HG03066 (cell line): ENCODE measurements around the gene ATRIP.

Source experiments
- ATAC-seq: cut with Tn5 transposase; IDR thresholded peaks from one replicate; pipeline ENCODE4 v1.9.1; 2021; ENCODE audit warnings: low read depth; ENCODE audit not compliant: unreplicated experiment

Gene ATRIP

DNA sequence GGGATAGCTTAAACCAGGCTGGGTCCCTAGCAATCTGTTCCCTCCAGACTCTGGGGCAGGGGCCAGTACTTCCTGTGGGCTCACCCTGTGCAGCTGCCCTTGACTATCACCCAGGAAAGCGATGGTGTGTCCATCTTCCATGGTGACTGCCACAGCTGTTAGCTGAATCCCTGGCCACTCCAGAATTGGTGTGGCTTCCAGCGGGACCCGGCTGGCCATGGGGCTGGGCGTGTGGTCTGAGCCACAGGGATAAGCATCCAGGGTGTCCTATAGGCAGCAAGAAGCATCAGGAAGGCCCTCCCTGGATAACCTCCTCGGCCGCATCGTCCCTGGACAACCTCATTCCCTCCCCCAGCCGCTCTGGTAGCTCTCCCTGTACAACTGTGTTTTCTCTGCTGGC is 23.9 kb upstream of the ATRIP start:
- no peak for ATAC-seq

- no peak for ATAC-seq
Measured at GRCh38 chr3:48423241-48423882, 23.2 kb upstream of the ATRIP start.

DNA sequence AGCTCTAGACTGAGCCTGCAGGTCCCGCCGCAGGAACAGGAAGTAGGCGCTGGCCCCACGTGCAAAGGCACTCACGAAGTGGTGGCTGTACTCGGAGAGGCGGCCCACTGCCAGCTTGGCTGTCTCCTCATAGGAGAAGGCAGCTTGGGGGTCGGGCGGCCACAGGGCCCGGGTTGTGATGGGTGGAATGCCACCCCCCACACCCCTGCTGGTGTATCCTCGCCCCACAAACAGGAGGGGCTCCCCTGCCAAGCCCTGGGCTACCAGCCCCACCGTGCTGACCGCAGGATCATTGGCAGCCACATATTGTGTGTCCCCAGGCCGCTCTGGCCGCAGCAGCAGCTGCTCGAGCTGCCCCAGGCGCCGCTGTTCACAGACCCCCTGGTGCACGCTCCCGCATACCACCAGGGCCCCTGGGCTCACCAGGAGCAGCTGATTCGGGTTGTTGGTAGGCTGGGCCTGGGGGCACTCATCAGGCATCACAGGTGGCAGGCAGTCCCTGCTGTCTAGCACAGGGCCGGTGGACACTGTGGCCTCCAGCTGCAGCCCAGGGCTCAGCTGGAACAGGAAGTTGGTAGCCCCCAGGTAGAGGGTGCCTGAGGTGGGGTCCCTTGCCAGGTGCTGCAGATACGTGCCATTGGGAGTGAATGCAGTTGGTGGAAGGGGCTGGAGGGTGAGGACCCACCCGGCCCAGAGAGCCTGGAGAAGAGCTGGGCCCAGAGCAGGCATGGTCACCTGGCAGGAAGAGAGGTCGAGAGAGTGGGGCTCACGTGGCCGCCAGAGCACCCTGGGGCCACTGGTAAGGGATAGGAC is 22.4 kb upstream of the ATRIP start:
- ATAC-seq = no peak

DNA sequence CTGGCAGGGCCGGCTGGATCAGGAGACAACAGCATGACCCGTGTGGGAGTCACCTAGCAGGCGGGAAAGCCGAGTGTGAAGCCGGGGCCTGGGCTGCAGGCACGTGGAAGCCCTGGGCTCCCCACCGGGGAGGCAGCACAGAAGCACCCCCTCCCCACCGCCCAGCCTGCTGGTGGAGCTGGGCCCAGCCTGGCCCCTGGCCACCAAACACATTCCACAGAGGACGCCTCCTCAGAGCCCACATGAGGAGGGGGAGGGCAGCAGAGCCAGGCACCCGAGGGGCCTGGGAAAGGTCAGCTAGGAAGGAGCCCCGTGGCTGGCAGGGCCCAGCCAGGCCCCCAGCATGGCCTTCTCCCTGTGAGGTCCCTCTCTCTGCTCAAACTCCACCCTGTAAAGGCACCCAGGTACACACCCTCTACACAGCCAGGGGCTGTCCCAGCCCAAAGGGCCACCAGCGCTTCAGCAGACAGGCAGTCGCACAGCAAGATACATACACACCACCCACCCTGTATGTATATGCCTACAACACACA is 21.2 kb upstream of the ATRIP start:
- no peak for ATAC-seq

- no peak for ATAC-seq
Measured at GRCh38 chr3:48426401-48426909, 20.1 kb upstream of the ATRIP start.

DNA sequence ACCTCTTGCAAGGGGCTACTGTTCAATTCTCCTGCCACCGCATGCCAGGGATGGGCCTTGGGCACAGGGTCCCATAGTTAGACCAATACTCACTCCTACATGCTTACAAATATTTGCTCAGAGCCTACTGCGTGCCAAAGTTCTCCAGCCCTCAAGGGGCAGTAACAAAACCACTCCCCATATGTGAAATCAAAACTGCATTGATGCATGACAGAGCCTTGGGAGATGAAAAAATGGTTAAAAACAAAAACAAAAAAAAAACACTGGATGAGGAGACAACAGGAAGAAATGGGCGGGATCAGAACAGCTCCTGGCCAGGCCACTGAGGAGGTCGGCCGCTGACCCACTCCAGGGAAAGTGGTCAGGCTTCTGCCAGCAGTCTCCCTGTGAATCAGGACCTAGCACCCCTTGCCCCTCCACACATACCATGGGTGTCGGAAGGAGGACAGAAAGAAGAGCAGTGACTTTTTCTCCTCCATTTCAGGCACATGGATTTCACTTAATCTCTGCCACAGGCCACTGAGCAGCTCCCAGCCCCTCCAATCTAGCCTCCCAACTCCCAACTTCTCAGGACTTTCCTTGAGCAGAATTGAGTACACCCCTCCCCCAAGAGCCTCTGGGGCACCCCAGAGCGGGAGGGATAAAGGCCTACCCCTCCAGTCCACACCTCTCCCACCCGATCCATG is 19.4 kb upstream of the ATRIP start:
- ATAC-seq = no peak

DNA sequence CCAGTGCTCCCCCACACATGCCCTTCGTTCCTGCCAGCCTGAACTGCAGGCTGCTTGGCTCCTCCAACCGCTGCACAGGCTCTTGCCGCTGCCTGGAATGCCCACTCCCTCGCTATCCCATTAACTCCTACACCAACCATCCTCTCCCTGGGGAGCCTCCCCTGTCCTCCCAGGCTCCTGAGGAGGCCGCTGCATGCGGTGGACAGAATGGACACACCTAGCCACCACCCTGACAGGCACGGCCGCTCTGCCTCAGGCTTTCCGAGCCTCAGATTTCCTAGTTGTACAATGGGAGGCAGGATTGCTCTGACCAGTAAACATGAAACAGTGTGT is 18.9 kb upstream of the ATRIP start:
- no peak for ATAC-seq

DNA sequence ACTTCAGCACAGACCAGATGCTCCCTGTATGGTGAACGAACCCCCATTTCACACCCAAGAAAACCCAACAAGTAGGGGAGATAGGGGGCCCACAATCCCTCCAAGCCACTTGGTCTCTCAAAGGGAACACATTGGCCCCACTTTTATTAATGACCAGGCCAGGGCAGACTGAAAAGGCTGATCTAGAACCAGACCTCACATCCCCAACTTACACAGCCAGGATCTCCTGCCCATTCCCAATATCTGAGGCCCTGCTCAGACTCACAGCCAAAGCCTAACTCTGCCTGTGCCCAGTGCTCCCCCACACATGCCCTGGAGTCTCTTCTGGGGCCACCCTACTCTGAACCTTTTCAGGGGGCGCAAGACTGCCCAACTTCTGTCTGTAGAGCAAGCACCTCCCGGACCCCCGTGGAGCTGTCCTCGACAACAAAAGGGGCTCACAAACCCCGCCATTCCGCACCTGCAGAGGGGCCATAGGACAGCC is 18.4 kb upstream of the ATRIP start:
- ATAC-seq = no peak

- ATAC-seq = no peak
Measured at GRCh38 chr3:48428572-48429316, 17.8 kb upstream of the ATRIP start.

DNA sequence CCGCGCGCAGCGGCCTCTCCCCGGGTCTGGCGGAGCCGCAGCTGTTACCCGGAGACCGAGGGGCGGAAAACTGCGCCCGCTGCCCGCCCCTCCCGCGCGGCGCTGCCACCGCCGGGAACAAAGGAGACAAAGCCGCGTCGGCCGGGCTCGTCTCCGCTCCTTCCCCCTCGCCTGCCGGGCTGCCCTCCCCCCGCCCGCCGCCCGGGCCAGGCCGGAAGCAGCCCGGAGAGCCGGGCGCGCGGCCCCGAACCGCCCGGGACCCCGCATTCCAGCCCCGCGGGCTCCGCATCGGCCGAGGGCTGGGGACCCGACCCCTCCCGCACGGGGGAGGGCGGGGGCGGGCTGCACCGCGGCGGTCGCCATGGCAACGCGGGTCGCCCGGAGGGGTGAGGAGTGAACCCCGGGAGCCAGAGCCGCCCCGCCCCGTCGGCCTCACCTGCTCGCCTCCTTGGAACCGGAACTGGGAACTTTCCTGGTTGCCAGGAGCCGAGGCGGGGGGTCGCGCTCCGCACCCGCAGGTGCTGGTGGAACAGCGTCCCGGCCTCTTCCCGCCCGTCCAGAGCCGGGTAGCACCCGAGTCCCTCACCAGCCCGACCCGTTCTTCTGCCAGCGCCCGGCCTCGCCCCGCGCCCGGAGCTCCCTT is 17.1 kb upstream of the ATRIP start:
- ATAC-seq = no peak

DNA sequence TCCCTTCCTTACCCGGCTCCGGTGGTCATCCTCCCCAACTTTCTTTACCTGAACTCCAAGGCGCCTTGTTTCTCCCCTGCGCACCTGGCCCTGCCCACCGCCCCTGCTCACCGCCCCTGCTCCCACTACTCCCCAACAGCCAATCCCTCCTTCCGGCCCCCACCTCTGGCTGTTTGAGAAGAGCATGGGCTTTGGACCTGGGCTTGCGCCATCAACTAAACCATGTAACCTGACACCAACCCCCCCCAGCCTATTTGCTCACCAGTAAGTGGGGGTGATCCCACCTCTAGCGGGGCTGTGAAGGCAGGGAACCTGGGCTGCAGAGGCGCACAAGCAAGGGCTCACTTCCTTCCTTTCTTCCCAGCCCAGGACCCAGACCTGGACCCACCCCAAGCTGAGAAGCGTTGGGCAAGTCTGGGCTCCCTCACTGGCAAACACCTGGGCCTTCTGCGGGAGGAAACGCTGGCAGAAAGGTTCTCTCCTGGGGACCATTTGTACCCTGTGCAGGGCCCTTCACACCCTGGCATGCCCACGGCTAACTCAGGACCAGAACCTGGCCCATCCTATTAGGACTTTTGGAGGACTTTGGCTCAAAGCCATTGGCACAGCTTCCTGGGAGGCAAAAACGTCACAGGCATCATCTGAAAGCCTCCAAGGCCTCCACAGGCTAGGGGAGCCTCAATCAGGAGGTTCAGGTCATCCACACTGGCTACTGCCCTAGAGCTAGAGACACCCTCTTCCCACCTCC is 16.4 kb upstream of the ATRIP start, which contains the start of gene PLXNB1:
PLXNB1 (minus strand) TSS at position 127 of the 748 bp plus-strand sequence. CDS start 5,475 bp downstream, outside the sequence.
- no peak for ATAC-seq

DNA sequence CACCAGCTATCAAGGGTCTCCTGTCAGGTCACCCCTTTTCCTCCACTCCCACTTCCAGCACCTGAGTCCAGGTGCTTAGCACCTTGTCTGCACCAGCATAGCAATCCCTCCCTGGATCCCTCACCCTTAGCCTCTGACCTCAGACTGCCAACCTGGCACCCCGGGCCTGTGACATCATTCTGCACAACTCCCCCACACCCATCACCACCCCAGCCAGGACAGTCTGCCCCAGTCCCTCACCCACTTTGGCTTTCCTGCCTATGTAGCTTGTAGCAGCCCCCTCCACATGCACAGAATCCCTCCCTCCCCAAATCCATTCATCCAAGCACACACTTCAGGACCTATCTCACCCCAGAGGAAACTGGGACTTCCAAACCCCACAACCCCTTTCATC is 15.8 kb upstream of the ATRIP start:
- no peak for ATAC-seq

DNA sequence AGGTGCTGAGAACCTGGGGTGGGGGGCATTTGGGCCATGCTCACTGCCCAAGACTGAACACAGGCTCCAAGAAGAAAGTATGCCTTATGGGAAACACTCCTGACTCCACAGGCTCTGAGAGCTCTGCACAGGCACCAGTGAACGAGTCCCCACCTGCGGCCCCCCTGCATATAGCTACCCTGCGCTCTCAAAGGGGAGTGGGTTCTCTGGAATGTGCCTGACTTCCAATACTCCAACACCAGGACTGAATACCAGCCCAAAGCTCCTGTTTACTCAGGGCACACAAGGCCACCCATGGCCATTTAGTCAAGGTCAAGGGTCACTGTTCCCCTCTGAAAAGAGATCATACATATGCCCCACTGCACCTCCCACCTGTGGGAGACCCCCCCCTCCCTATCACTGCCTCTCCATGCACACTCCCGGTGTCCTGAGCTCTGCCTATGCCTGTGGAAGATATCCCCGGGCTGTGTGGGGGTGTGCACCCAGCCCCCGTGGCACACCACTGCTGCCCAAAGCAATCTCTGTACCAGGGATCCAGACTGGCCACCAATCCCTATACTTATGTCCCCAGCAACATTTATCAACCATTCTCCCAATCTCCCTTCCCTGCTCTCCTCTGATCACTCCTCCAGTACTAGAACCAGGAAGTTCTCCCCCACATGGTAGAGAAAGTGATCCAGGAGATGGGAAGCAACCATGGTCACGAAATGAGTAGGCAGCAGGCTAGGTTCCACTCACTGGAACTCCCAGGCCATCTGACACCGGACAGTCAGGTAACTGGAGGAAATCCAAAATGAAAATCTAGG is 15.1 kb upstream of the ATRIP start:
- no peak for ATAC-seq

DNA sequence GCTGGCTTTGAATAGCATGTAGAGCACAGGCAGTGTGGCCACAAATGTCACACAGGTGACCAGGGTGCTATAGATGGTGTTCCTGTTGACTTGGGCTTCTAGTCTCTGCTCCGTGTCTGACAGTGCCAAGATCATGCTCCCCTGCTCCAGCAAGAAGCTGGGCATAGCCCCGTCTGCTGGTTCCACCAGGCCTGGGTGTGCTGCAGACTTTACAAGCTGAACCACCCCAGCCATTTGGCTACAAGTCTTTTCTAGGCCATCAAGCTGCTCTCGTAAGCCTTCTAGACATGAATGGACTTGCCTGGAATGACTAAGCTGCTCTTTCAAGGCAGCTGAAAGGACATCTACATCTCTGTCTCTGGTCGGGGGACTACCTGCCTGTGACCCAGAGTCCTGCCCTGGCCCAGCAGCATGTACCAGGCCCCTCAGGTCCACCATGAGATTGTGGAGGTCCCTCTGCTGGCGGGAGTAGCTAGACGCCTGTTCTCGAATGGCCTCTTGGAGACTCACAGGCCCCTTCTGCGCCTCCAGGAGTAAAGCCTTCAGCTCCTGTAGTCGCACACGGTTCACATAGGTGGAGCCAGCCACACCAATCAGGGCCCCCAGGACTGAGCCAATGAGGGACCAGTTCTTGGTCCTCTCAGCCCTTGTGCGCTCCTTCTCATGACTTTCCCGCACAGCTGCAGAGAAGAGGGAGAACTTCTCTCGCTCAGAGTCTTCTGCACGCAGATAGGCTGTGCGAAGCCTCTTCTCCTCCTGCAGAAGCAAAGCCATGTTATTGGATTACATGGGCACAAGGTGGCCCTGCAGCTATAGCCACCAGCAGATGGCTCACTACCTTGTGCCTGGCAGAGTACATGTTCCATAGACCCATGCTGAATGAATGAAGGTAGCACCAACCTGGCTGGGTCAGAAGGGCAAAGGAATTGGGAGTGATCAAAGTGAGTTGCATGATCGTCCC is 13.8 kb upstream of the ATRIP start:
- no peak for ATAC-seq

GRCh38 chr3:48433472-48434118 is 12.9 kb upstream of the ATRIP start:
- no peak for ATAC-seq

DNA sequence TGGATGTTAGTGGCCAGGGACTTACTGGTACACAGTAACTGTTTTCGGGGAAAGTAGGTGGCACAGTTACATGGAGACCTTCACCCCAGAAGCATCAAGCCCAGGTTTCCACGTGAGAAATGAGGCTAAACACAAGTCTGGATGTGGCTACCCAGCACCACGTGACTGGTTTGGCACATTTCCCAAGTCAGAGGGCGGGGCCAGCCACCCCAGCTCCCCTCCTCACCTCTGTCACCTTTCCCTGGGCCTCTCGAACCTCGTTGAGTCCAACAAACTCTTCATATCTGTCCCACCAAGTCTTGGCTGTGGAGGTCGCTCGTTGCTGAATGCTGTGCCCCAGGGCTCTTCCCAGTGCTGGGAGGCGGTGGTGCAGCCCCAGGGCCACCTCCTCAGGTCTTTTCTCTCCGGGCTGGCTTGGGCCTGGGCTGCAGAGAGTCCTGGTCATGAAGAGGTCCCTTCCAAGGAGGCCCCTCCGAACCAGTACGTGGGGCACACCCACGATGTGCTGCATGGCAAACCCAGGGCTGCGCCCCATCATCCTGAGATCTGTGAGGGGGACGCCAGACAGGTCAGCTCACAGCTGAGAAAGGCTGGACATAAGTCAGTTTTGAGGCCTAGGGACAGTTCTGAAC is 11.8 kb upstream of the ATRIP start:
- no peak for ATAC-seq
